H1 (cell line): ENCODE measurements around the gene ADAM23. TPM values are rescaled to one million over a fixed set of nuclear protein-coding genes. Genes with fewer than 3 reads are reported as not detected.

ENCODE experiments used
- SIN3A ChIP-seq, 2 experiments: IDR thresholded peaks in 1 of 2; conservative IDR thresholded peaks in 1 of 2; 2 replicates each; pipeline ENCODE4 v1.6.1; 2011 to 2012; ENCODE audit warnings: low read length in 2 of 2, improper control_type of control experiment in 1 of 2, low read depth in 1 of 2, mild to moderate bottlenecking in 1 of 2
- SIRT6 ChIP-seq: IDR thresholded peaks from one replicate; pipeline ENCODE4 v1.7.1; 2012; ENCODE audit warnings: low read length, inconsistent platforms
- polyA plus RNA-seq, 7 experiments: library from polyadenylated mRNA; depleted of rRNA in 3 of 7; stranded (reverse) in 5 of 7; unstranded in 2 of 7; fragments of >200 nt in 5 of 7; fragments of 200-250 nt in 2 of 7; gene quantifications; 1 replicate in 5 of 7; 2 replicates in 1 of 7; 4 replicates in 1 of 7; pipeline versions ENCODE4 v1.2.1 to v1.2.3, GENCODE V29; 2011 to 2013; ENCODE audit warnings: missing spikeins in 2 of 7, mixed read lengths in 2 of 7
- total RNA-seq: library from RNA; stranded (reverse); fragmentation: NEBNext Ultra II Directional; extraction: Animal tissue kit (Norgen Biotek cat#: 25700); gene quantifications from 2 replicates; pipeline ENCODE4 v1.2.1, GENCODE V29; 2021

Gene ADAM23
- total and polyA plus RNA-seq, 2 of the 8 experiments (the other 6 are each of a cell fraction or from before 2014, with no cell fraction given): 9.9 to 20.8 TPM

DNA sequence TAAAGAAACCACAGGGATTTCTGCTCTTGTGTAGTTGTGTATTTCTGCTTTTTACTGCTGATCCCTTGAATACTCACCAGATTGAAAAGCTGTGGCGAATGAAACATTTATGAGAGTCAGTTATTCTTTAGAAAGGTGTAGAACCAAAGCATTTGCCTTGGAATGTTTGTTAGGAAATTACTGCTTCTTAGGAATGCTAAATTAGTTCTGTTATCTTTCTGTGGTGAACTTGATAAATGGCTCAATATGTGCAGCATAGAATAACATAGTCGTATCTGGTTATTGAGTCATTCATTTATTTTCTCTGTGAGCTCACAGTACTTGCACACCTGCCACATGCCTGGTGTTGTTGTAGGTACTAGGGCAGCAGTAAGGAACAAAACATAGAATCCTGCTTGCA, 142.0 kb downstream of the ADAM23 start (continued):
- TF ChIP-seq SIN3A (conservative IDR thresholded peaks at IDR 0.05 in 1 of 2, IDR thresholded peaks at IDR 0.05 in 1 of 2; ENCODE audit: low read depth in 1 of 2, low read length in 2 of 2) (no peak), SIRT6 (no peak)
